ENCODE measurements around the gene PRR19.

PRR19 gene

DNA sequence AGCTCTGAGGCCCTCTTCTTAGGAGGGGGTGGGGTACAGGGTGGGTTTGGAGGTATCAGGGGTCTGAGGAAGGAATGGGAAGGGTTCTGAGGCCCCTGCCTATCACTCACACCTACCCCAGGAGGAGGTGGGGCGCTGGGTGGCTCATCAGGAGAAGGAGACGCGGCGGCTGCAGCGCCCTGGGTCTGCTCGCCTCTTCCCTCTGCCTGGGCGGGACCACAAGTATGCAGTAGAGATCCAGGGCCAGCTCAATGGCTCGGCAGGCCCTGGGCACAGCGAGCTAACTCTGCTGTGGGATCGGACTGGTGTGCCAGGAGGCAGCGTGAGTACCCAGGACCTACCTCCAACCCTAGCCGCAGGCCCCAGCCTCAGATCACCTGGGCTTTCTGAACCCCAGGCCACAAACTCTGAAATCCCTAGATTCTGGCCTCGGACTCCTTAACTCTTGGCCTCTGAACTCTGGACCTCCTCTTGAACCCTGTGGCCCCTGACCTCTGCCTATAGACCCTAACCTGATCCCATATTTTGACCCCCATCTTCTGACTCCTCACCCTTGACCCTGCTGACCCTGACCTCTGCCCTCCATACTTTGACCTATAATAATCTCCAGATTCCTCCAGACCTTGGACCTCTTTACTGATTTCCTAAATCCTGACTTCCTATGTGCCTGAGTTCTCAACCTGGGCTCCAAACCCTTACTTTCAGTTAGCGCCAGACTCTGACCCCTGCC, 47.6 kb downstream of the PRR19 start:
- no peak for DNase-seq (ENCODE audit: low read depth)

DNA sequence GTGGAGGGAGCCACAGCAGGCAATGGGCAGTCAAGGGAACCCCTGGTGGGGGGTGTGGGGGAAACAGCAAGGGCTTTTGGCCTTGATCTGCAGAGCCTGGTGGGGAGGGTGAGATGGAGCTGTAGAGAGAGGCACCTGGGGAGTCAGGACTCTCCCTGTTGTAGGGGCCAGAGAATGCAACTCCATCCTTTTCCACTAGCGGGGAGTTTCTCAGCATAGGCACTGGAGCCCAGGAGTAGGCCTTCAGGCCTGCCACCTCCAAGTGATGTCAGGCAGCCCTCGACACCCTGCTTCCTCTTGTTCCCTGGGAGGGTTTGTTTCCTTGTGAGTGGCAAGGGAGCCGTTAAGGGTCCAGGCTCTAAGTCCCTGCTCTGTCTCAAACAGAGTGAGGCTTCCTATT, 48.5 kb downstream of the PRR19 start:
- DNase-seq (ENCODE audit: low read depth) = no peak

DNA sequence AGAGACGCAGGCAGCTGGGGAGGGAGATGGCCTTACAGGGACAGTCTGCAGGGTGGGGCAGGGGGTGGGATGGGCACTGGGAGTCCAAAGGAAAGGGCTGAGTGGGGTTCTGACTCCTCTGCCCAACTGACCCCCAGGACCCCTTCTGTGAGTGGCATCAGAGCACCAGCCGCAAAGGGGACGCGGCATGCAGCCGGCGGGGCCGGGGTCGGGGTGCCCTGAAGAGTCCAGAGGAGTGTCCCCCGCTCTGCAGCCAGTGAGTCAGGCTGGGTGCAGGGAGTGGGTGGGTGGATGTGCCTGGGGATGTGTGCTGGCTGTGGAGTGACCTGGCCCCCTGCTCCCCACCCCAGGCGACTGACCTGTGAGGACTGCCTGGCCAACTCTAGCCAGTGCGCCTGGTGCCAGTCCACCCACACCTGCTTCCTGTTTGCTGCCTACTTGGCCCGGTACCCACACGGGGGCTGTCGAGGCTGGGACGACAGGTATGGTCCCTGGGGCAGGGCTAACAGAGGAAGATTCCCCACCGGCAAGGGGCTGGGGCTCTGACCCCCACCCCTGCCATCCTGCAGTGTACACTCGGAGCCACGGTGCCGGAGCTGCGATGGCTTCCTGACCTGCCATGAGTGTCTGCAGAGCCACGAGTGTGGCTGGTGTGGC, 49.3 kb downstream of the PRR19 start:
- no peak for DNase-seq (ENCODE audit: low read depth)

DNA sequence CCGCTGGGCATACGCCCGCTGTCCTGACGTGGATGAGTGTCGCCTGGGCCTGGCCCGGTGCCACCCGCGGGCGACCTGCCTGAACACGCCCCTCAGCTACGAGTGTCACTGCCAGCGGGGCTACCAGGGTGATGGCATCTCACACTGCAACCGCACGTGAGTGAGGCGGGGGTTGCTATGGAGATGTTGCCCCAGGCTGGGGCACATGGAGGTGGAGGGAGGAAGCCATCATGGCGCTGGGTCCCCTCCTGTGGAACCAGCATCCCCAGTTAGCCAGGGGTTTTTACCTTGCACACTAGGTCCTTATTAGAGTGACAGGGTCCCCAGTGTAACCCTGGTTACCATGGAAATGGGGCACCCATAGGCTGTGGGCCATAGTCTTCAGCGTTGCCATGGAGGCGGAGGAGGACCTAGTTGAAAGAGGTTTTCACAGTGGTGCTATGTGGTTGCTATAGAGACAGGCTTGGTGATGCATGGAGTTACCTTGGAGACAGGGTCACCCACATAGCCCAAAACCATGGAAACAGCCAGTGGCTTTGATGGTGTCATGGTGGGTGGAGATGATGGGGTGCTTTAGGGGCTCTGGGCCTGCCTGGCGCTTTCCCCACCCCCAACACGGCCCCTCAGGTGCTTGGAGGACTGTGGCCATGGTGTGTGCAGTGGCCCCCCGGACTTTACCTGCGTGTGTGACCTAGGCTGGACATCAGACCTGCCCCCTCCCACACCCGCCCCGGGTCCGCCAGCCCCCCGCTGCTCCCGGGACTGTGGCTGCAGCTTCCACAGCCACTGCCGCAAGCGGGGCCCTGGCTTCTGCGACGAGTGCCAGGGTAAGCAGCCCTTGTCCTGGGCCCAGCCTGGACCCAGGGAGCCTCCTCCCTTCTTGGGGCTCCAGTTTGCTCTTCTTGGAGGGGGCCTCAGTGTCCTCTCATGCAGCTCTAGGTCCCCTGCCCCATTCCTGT, 50.6 kb downstream of the PRR19 start:
- no peak for DNase-seq (ENCODE audit: low read depth)

DNA sequence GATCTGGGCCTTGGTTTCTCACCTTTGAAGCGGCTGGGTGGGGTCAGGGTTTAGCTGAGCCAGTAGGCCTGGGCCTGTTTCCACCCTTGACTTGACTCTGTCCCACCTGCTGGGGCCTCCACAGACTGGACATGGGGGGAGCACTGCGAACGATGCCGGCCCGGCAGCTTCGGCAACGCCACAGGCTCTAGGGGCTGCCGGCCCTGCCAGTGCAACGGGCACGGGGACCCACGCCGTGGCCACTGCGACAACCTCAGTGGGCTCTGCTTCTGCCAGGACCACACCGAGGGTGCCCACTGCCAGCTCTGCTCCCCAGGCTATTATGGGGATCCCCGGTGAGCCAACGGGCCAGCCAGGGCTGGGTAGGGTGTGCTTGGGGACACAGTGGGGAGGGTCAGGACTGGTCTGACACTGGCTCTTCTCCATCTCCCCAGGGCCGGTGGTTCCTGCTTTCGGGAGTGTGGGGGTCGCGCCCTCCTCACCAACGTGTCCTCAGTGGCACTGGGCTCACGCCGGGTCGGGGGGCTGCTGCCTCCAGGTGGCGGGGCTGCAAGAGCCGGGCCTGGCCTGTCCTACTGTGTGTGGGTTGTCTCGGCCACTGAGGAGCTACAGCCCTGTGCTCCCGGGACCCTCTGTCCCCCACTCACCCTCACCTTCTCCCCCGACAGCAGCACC, 51.5 kb downstream of the PRR19 start:
- no peak for DNase-seq (ENCODE audit: low read depth)

DNA sequence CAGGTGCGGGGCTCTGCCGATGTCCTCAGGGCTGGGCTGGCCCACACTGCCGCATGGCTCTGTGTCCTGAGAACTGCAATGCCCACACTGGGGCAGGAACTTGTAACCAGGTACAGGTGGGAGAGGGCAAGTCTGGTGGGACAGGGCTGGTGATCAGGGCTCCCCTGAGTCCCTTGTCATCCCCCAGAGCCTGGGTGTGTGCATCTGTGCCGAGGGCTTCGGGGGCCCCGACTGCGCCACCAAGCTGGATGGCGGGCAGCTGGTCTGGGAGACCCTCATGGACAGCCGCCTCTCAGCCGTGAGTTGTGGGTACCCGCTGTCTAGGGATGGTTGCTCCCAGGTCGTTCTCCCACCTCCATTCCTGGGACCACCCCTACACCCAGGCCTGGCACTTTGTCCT, 54.0 kb downstream of the PRR19 start:
- DNase-seq (ENCODE audit: low read depth) = no peak

DNA sequence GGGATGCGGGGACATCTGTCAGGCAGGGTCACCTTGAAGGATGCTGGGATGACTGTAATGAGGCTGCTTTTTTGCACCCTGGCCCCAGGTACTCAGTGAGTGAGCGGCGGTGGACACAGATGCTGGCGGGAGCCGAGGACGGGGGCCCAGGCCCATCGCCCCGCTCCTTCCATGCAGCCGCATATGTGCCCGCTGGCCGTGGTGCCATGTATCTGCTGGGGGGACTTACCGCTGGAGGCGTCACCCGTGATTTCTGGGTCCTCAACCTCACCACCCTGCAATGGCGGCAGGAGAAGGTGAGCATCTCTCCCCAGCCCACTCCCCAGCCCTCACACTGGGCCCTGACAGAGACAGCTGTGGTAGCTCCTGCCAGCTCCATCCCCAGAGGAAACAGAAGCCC, 54.8 kb downstream of the PRR19 start:
- no peak for DNase-seq (ENCODE audit: low read depth)

DNA sequence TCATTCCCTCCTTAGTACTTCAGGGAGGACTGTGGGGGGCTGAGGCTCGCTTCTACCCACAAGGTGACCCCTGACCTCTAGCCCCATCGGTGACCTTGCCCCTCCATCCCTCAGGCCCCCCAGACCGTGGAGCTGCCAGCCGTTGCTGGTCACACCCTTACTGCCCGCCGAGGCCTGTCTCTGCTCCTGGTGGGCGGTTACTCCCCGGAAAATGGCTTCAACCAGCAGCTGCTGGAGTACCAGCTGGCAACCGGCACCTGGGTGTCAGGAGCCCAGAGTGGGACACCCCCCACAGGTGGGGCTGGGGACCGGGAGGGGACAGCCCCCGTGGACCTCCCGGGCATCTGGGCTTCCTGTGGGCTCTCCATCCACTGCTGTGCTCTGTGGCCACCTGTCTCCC, 55.4 kb downstream of the PRR19 start:
- no peak for DNase-seq (ENCODE audit: low read depth)
